ENCODE measurements around the gene SMIM13. TPM values are rescaled to one million over a fixed set of nuclear protein-coding genes. Genes with fewer than 3 reads are reported as not detected.

Gene SMIM13
- polyA plus RNA-seq, 4 donors: 2.4 to 11.0 (median 4.1) TPM

DNA sequence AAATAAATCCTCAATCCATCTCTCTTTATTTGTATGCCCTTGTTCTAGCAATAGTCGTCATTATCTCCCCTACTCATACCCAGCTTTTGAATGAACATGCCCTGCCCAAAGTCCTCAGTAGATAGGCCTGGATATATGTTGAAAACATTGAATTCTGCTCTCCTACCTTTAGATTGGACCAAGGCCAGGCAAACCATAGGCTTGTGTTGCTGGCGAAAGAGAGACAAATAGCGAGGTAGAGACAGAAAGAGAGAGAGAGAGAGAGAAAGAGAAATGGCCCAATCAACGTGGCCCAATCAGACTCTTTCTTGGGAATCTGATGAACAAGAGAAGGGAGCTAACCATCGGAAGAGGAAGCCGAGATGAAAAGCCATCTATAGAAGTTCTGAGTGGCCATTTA lies 93.7 kb downstream of the SMIM13 start:
- no peaks in the 10 kb centered on the region for H3K4me1 ChIP-seq (ENCODE audit: control insufficient read depth in 3 of 3, insufficient read depth in 2 of 3, low read depth in 1 of 3, low read length in 2 of 3)
- DNase-seq (no peak), FAIRE-seq (no peak)
- H3K27ac ChIP-seq (ENCODE audit: low read depth in 1 of 3, low read length in 2 of 3): no peak overlapping the region
- peaks cover 18 to 51% (median 33%) of the 10 kb centered on the region in 3 donors for H3K36me3 ChIP-seq (ENCODE audit: control insufficient read depth in 3 of 3, insufficient read depth in 2 of 3, low read depth in 1 of 3, low read length in 3 of 3)
- WGBS, 3 donors: 95 to 97% (median 96%) methylated on average over 6 of the region's 6 CpGs
- no peaks in the 10 kb centered on the region for H3K9me3 ChIP-seq (ENCODE audit: control insufficient read depth in 2 of 2, insufficient read depth in 1 of 2, low read depth in 1 of 2, low read length in 1 of 2)
- H3K4me3 ChIP-seq (ENCODE audit: low read depth in 1 of 3, low read length in 3 of 3): no peak overlapping the region
- H3K27me3 ChIP-seq (ENCODE audit: control insufficient read depth in 3 of 3, insufficient read depth in 3 of 3, low read length in 3 of 3): no peaks in the 10 kb centered on the region

Other genes starting within 250 kb of the SMIM13 start
- not detected for gene GCM2, start 211.8 kb upstream of the SMIM13 start, polyA plus RNA-seq
- gene SYCP2L, start 206.8 kb upstream of the SMIM13 start, polyA plus RNA-seq: under 1 TPM in 2 of 4 donors, not detected in 2; 0.07 to 0.40 TPM
- 1 to 10 TPM in 1 of 4 donors, under 1 TPM in 1, not detected in 2; 0.48 to 4.8 TPM for gene ELOVL2, start 49.5 kb upstream of the SMIM13 start, polyA plus RNA-seq
- 1 to 10 TPM in 1 of 4 donors, under 1 TPM in 1, not detected in 2; 0.10 to 3.6 TPM for gene ERVFRD-1, start 17.9 kb downstream of the SMIM13 start, polyA plus RNA-seq
- 10 to 100 TPM; 13.6 to 17.6 (median 15.0) TPM for gene NEDD9, start 138.8 kb downstream of the SMIM13 start, polyA plus RNA-seq